NB4 (cell line): ENCODE measurements around the gene VRK3.
A peak's percentile ranks its signal among the peaks of the same experiment; 100 is the strongest.

Source experiments
- DNase-seq: peaks from one replicate; pipeline ENCODE4 v3.0.0; 2010; ENCODE audit warnings: low read depth
- H3K4me3 ChIP-seq: one replicate; pipeline ENCODE4 v1.5.1; 2011; ENCODE audit warnings: mild to moderate bottlenecking, low read depth, low read length, moderate library complexity
- CTCF ChIP-seq: IDR thresholded peaks from one replicate; pipeline ENCODE4 v1.5.1; 2012; ENCODE audit warnings: low read depth, low read length
- MAX ChIP-seq: IDR thresholded peaks from 2 replicates; pipeline ENCODE4 v1.6.1; 2011; ENCODE audit warnings: low read depth, low read length
- MYC ChIP-seq: IDR thresholded peaks from 2 replicates; pipeline ENCODE4 v1.6.1; 2011; ENCODE audit warnings: low read depth, low read length
- POLR2A ChIP-seq: IDR thresholded peaks from 2 replicates; pipeline ENCODE4 v1.6.1; 2011; ENCODE audit warnings: mild to moderate bottlenecking; ENCODE audit not compliant: insufficient read length; ENCODE audit errors: extremely low read depth

VRK3 gene

DNA sequence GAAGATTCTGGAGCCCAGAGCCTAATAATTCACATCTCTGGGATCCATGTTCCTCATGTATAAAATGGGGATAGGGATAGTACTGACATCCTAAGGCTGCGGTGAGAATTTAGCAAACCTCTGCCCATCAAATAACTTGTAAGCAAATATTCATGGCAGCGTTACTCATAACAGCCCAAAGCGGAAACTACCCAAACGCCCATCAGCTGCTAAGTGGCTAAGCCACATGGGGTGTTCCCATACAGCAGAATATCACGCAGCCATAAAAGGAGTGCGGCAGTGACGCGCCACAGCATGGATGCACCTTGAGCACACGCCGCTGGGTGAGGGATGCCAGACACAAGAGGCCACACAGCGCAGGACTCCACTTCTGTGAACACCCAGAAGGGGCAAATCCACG lies 19.7 kb downstream of the VRK3 start:
- no peak for TF ChIP-seq CTCF
- no peak for TF ChIP-seq MYC
- no peak for TF ChIP-seq POLR2A
- TF ChIP-seq MAX = no peak
- DNase-seq = no peak
- H3K4me3 ChIP-seq = no peak overlapping the region

DNA sequence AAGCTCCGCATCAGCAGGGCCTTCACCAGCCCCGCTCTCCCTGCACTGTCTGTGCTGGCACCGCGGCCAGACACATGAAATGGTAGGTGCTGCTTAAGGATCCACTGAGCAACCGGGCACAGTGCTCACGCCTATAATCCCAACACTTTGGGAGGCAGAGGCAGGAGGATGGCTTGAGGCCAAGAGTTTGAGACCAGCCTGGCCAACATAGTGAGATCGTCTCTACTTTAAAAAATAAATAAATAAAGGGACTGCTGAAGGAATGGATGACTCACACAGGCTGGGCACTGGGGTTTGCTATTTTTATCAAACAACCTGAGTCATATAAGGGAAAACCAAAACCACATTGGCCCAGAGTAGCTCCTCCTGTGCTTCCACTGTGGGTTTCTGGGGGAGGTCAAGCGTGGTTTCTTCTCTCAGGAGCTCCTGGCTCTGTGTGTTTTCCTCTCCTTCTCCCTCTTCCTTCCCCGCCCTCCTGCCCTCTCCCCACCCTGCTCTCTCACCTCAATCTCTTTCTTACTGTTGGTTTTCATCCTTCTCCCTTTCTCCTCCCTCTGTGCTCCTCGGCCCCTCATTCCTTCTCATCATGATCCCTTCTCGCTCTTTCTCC lies 21.3 kb downstream of the VRK3 start:
- DNase-seq = peak; percentile 91
- TF ChIP-seq MAX = no peak
- no peak for TF ChIP-seq CTCF
- TF ChIP-seq POLR2A = no peak
- no peak for TF ChIP-seq MYC
- no peak overlapping the region for H3K4me3 ChIP-seq

DNA sequence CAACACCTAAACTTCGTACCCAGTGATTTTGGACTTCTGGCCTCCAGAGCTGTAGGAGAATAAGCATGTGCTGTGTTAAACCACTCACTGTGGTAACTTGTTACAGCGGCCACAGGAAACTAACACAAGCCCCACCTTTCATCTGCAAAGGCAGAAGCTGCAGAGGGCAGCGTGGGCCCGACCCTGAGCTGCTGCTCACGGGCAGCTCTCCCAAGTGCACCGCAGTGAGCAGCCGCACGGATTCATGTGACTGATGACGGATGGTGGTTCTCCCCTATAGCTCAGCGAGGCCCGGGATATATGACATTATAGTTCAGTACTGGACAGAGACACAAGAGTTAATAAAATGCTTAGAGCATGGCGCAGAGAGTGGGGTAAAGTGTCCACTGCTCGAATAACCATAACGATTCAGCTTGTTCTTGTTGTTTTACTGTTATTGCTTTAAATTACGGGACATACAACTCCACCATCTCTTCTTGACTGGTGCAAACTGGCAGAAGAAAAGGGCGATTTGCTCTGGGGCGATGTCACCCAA lies 21.9 kb downstream of the VRK3 start:
- no peak overlapping the region for H3K4me3 ChIP-seq
- TF ChIP-seq POLR2A (no peak), MAX (no peak), MYC (no peak), CTCF (no peak)

GRCh38 chr19:50002386-50002960 lies 22.7 kb downstream of the VRK3 start:
- DNase-seq = no peak
- no peak overlapping the region for H3K4me3 ChIP-seq
- TF ChIP-seq CTCF (no peak), MYC (no peak), POLR2A (no peak)

More for the DNA sequence above, 21.9 kb downstream of the VRK3 start:
- peak; percentile 29 for DNase-seq

DNA sequence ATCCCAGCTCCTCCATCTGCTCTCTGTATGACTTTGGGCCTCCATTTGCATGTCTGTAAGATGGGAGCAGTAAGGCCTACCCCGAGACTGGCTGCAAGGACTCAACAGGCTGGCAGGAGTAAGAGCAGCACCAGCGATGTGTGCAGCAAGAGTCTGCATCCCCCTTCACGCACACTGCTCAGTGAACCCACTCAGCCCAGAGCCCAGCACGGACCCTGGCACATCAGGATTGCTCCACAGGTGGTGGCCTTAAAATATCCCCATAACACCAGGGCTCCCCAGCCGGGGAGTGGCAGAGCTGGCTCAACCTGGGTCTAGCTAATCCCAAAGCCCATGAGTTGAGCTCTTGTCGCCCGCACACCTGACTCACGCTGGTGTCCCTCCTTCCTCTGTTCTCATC lies 23.4 kb downstream of the VRK3 start:
- TF ChIP-seq POLR2A = no peak
- TF ChIP-seq MAX = no peak
- no peak for TF ChIP-seq MYC
- no peak for TF ChIP-seq CTCF
- H3K4me3 ChIP-seq = no peak overlapping the region
- no peak for DNase-seq
